Fibroblast of peridontal ligament (primary cell): ENCODE measurements around the gene SCAMP1.
A peak's percentile ranks its signal among the peaks of the same experiment; 100 is the strongest.

Experiments
- DNase-seq: peaks from one replicate; pipeline ENCODE4 v3.0.0-alpha.2; 2010; ENCODE audit errors: extremely low read depth

Gene SCAMP1

DNA sequence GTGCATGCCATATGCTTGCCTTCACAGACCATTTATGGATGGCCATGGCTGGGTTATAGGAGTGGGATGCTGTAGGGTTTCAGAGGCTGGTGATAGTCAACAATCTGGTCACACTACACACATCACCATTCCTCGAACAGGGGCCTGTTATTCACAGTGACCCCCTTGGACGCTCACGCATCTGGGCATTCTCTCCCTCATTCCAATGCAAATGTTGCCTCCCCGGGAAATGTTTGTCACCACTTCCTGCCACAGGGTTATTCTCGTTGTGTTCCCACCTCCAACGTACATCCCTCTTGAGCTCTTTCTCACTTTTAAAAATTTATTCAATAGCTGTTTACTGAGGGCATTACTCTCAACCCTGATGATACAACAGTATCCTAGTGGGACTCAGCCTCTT, 135.4 kb downstream of the SCAMP1 start:
- no peak for DNase-seq

DNA sequence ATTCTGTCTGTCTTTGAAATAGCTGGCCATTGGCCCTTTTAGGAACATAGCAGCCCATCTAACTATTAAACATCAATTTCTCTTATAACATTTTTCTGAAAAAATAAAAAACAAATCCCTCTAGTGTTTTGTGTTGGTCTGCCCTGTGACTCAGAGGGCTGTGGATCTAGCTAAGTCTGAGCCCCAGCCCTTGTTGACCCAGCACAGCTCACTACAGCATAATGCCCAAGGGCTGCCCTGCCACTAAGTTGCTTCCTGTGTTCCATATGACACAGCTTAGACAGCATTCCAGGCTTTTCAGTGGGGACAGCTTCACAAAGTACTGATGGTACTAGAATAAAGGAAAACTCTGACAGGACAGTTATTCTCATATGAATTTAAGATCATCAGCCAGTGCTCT, 136.0 kb downstream of the SCAMP1 start:
- DNase-seq: peak; percentile 32

GRCh38 chr5:78497573-78498533, 137.4 kb downstream of the SCAMP1 start:
- no peak for DNase-seq

- DNase-seq: no peak
These were observed 139.1 kb downstream of the SCAMP1 start for GRCh38 chr5:78499485-78499884.

DNA sequence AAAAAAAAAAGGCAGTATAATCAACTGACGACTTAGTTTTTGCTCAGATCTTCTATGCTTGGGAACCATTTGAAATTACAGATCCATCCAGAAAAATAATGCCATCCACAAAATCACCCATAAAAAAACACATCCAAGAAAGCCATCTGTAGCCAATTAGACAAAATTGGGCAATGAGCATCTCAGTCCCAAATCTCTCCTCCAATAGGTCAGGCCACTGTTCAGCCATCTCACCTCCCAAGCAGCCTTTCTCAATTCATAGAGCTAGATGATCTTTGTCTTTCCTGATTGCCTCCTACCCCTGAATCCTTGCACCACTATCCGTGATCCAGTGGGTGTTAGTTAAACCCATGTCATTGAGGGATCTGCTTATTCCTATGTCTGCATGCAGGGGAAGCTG, 139.6 kb downstream of the SCAMP1 start:
- peak; percentile 69 for DNase-seq

DNA sequence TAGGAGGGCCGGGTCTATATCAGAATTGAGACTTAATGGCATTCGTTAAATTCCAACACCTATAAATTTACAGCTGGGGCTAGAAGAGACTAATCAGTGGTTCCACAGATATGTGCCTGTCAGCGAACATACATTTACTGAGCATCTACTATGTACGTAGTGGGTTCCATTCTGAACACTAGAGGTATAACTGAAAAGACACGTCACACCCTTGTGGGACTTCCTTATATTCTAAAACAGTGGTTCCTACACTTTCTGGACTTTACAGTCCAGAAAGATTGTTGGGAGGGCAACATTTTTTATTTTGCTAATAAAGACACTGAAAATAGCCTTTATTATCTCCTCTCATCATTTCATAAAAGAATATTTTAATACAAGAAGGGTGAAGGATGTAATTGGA, 140.5 kb downstream of the SCAMP1 start:
- no peak for DNase-seq

- peak; percentile 46 for DNase-seq
These were observed 141.3 kb downstream of the SCAMP1 start for GRCh38 chr5:78501411-78502352.

DNA sequence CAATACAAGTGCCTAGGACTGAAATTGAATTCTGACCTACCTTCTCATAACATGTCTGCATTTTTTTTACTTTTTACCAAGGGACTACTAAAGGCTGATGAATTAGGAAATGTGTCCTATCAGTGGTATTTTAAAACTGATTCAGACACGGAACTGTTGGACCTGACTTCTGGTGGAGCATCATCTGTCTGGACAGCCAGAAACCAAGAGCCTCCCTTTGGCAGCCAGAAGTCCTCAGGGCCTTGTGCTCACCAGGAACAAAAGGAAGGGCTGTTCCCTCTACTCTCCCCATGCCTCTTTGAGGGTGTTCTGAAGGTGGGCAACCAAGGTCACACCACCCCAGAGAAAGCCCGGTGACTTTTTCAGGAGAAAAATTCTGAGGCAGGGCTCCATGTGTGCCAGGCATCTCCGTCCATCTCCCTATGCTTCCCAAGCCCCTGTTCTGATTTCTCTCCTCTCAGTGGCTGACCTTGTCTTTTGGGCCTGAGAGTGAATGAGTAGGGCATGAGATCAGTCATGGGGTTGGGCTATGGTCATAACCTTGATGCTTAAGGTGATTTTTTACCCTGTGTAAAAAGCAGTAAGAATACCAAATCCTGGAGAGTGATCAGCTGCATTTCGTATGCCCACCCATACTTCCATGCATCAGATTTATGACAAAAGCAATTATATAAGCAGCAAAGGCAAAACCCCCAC, 143.7 kb downstream of the SCAMP1 start:
- no peak for DNase-seq

DNA sequence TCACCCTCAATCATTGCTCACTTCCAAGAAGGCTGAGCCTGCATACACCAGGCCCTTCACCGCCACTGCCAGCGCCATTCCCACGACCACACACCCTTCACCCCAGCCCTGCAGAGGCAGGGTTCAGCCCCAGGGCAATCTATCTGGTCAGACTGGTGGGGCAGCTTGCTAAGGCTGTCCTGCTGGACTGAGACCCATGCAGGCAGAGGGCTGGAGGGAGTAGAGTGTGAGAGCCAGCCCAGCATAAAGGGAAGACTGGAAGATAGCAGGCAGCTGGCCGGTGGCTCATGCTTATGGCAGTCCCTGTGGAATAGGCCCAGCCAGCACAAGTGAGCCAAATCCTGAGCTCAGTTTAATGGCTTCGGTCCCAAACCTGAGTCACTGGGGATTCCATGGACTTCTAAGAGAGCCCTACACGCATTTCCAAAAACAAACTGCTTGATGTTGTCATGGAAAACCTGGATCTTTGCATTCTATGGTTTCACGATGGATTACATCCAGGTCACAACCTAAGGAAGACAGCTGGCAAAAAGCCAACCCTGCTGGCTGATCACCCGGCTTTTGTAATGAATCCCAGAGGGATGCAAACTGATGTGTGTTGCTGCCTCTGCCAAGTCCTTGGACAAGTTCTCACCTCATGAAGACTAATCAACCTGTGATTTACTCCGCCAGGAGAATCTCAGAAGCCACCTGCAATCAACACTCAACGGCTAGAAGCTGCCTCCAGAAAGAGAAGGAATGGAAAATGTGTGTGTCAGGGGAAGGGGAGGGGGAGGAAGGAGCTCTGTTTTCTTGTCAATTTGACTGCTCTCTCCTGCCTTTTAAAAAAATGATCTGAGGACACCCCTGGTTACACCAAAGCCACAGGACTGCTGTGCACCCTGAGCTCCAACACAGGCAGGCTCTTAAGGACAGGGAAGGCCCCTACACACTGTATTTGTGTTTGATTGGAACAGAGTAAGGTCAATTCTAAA, 144.6 kb downstream of the SCAMP1 start:
- DNase-seq: peak; percentile 100

DNA sequence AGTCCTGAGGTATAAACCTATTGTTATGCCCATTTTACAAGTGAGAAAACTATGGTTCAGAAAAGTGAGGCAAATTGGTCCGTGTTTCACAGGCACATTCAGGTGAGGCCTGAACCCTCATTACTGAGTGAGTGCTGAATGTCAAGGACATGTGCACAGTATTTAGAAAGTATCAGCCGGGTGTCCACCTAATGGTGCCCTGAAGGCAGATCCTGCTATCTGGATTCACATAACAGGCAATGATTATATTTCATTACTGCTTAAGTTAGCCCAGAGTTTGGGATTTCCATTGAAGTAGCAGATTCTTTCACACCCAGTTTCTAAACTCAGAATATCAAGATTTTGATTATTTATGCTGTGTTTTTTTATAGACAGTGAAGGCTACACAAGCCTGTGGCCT, 145.4 kb downstream of the SCAMP1 start:
- DNase-seq: no peak

GRCh38 chr5:78506261-78507024, 146.0 kb downstream of the SCAMP1 start:
- DNase-seq: peak; percentile 69

GRCh38 chr5:78507531-78507930, 147.1 kb downstream of the SCAMP1 start:
- no peak for DNase-seq

GRCh38 chr5:78508186-78508765, 147.9 kb downstream of the SCAMP1 start:
- DNase-seq: no peak

- DNase-seq: no peak
These were observed 148.9 kb downstream of the SCAMP1 start for GRCh38 chr5:78509145-78509865.

- DNase-seq: no peak
These were observed 149.7 kb downstream of the SCAMP1 start for GRCh38 chr5:78509884-78510769.

DNA sequence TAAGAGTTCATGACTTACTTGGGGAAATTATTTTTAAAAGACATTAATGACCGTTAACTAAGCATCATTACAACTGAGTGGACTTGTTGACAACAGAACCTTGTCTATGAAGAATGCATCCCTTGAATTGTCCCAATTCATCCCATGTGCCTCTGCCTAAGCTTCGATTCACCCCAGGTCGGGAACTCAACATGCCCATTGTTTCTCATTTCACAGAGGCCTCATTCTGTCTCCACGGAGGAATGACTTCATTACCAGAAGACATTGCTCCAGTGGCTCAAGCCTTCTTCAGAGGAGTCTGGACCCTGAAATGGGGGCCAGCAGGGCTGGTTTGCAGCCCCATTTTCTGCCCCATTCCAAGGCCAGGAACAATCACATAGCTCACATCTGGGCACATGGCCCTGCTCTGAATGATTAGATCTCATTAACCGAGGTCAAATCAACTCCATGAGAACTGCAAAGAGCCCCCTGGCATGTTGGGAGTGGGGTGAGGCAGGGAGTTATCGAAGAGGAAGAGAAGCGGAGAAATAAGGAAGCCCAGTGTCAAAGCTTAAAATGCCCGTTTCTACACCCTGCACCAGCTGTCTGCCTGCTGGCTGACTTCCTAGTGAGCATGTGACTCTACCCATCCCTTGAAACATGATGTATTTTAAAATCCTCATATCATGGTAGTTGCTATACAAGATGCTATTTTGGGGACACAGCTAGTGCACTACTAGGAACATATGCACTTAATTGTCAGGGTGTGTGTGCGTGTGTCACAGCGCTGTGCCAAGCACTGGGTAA, 150.9 kb downstream of the SCAMP1 start:
- DNase-seq: no peak

DNA sequence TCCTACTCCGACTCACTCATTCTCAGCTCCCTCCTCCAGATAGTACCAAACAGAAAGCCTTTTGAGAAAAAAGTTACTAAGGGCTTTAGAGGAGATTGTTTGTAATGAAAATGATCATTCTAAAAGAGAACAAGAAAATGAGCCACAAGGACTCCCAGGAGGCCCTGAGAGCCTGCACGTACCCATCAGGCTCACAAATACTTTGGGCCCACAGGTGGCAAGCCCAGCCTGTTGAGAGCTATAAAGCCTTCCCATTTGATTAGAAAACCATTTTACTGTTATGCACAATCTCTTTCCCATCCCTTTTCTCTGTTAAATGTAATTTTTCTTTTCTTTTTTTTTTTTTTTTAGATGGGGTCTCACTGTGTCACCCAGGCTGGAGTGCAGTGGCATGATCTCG, 152.0 kb downstream of the SCAMP1 start:
- DNase-seq: no peak
